HG03342 (cell line): ENCODE results near the gene XRN2.
A peak's percentile ranks its signal among the peaks of the same experiment; 100 is the strongest.

ENCODE experiments used
- ATAC-seq: cut with Tn5 transposase; IDR thresholded peaks from one replicate; pipeline ENCODE4 v1.9.1; 2021; ENCODE audit warnings: mild to moderate bottlenecking, moderate library complexity; ENCODE audit not compliant: unreplicated experiment

The XRN2 gene

GRCh38 chr20:21303061-21303871 is at the start of gene XRN2:
XRN2 (plus strand) TSS chr20:21303331; CDS start chr20:21303399, 68 bp downstream.
- peak; percentile 90 for ATAC-seq

GRCh38 chr20:21257192-21257591 is 45.9 kb upstream of the XRN2 start:
- ATAC-seq: no peak

GRCh38 chr20:21258411-21258810 is 44.7 kb upstream of the XRN2 start:
- ATAC-seq: no peak

- no peak for ATAC-seq
These were observed 43.8 kb upstream of the XRN2 start for GRCh38 chr20:21259346-21259745.

- no peak for ATAC-seq
These were observed 40.3 kb upstream of the XRN2 start for GRCh38 chr20:21262812-21263211.

GRCh38 chr20:21265261-21266190 is 37.6 kb upstream of the XRN2 start:
- no peak for ATAC-seq

- no peak for ATAC-seq
These were observed 37.0 kb upstream of the XRN2 start for GRCh38 chr20:21266191-21266536.

- ATAC-seq: no peak
These were observed 33.4 kb upstream of the XRN2 start for GRCh38 chr20:21269772-21270171.

- ATAC-seq: no peak
These were observed 32.3 kb upstream of the XRN2 start for GRCh38 chr20:21270806-21271205.

- peak; percentile 45 for ATAC-seq
These were observed 30.9 kb upstream of the XRN2 start for GRCh38 chr20:21272279-21272678.

GRCh38 chr20:21272679-21273078 is 30.5 kb upstream of the XRN2 start:
- ATAC-seq: peak; percentile 53

GRCh38 chr20:21273755-21274386 is 29.3 kb upstream of the XRN2 start:
- no peak for ATAC-seq

GRCh38 chr20:21278829-21279228 is 24.3 kb upstream of the XRN2 start:
- ATAC-seq: no peak

- ATAC-seq: no peak
These were observed 23.2 kb upstream of the XRN2 start for GRCh38 chr20:21279706-21280521.

GRCh38 chr20:21280522-21281016 is 22.6 kb upstream of the XRN2 start:
- ATAC-seq: no peak

GRCh38 chr20:21286775-21287174 is 16.4 kb upstream of the XRN2 start:
- ATAC-seq: no peak

GRCh38 chr20:21288587-21289370 is 14.4 kb upstream of the XRN2 start:
- no peak for ATAC-seq

- no peak for ATAC-seq
These were observed 13.5 kb upstream of the XRN2 start for GRCh38 chr20:21289651-21290050.

- ATAC-seq: no peak
These were observed 12.1 kb upstream of the XRN2 start for GRCh38 chr20:21291026-21291425.

- ATAC-seq: no peak
These were observed 8.4 kb upstream of the XRN2 start for GRCh38 chr20:21294755-21295154.
